Endothelial cell of umbilical vein (primary cell): Measurements from ENCODE around the gene PLEKHG1. TPM values are rescaled to one million over a fixed set of nuclear protein-coding genes. Genes with fewer than 3 reads are reported as not detected.

Experiments
- BruUV-seq: library from RNA; stranded (reverse); fragments of 400-500 nt; replicated peaks from 2 replicates; lab custom pipeline; 2021; lab: Mats Ljungman, UMichigan
- CTCF ChIA-PET: fragments of 300-600, 350-600 bp; sonication (Branson Sonifier 250); formaldehyde crosslinking; loops from one replicate; lab custom pipeline; 2021; ENCODE audit warnings: antibody characterized with exemption, inconsistent platforms; lab: Charles Lee
- POLR2A ChIA-PET: fragments of 300-600, 350-600 bp; sonication (Branson Sonifier 250); formaldehyde crosslinking; loops from one replicate; lab custom pipeline; 2021; ENCODE audit warnings: antibody characterized with exemption, inconsistent platforms; lab: Charles Lee
- DNase-seq: peaks from one replicate; pipeline ENCODE4 v3.0.0-alpha.2; 2011; ENCODE audit warnings: low read depth, low spot score
- FAIRE-seq: peaks from 2 replicates; lab custom pipeline; 2011; peaks lifted over from hg19 to GRCh38; lab: Jason Lieb, UNC
- H2AFZ ChIP-seq: 2 replicates; pipeline ENCODE4 v1.6.0; 2012; ENCODE audit warnings: low read depth, low read length, control low read depth, inconsistent platforms
- H3K27ac ChIP-seq: 2 replicates; pipeline ENCODE4 v1.5.1; 2011; ENCODE audit warnings: low read depth, mild to moderate bottlenecking, control low read depth, low read length, moderate library complexity; ENCODE audit not compliant: insufficient read depth
- H3K27me3 ChIP-seq, 2 experiments: 2 replicates each; pipeline versions ENCODE4 v1.6.0 to v1.6.1; 2011; ENCODE audit warnings: low read length in 2 of 2, mixed read lengths in 1 of 2; ENCODE audit not compliant: control insufficient read depth in 2 of 2, insufficient read depth in 2 of 2
- H3K36me3 ChIP-seq, 2 experiments: 2 replicates in 1 of 2; 3 replicates in 1 of 2; pipeline ENCODE4 v1.5.1; 2011; ENCODE audit warnings: low read length in 2 of 2, mild to moderate bottlenecking in 1 of 2, moderate library complexity in 1 of 2; ENCODE audit not compliant: control insufficient read depth in 2 of 2, insufficient read depth in 2 of 2; ENCODE audit errors: extremely low read depth in 1 of 2
- H3K4me1 ChIP-seq: 3 replicates; pipeline ENCODE4 v1.5.1; 2011; ENCODE audit warnings: mild to moderate bottlenecking, low read length; ENCODE audit not compliant: control insufficient read depth, insufficient read depth; ENCODE audit errors: extremely low read depth
- H3K4me2 ChIP-seq: 2 replicates; pipeline ENCODE4 v1.6.1; 2011; ENCODE audit warnings: low read length, control low read depth, mixed read lengths; ENCODE audit not compliant: insufficient read depth
- H3K4me3 ChIP-seq, 3 experiments: fragments of 200-600 bp in 1 of 3; sonication (generic), shearing (Covaris generic) in 1 of 3; replicated peaks in 1 of 3; 2 replicates each; pipeline ENCODE4 v1.5.1; 2011 to 2016; ENCODE audit warnings: control low read depth in 3 of 3, low read length in 3 of 3, mild to moderate bottlenecking in 2 of 3, inconsistent platforms in 1 of 3, low read depth in 1 of 3, moderate library complexity in 1 of 3; ENCODE audit not compliant: insufficient read depth in 1 of 3
- H3K79me2 ChIP-seq: 2 replicates; pipeline ENCODE4 v1.6.0; 2012; ENCODE audit warnings: low read length, inconsistent platforms; ENCODE audit not compliant: control insufficient read depth, insufficient read depth
- H3K9ac ChIP-seq: replicated peaks from 2 replicates; pipeline ENCODE3; 2011; ENCODE audit warnings: low read length, control low read depth; ENCODE audit not compliant: insufficient read depth; ENCODE audit errors: extremely low read depth
- H3K9me1 ChIP-seq: replicated peaks from 3 replicates; pipeline ENCODE4 v1.6.0; 2011; ENCODE audit warnings: mild to moderate bottlenecking, low read length; ENCODE audit not compliant: control insufficient read depth, insufficient read depth; ENCODE audit errors: extremely low read depth
- H3K9me3 ChIP-seq: replicated peaks from 2 replicates; pipeline ENCODE4 v1.5.1; 2012; ENCODE audit warnings: low read length, inconsistent platforms; ENCODE audit not compliant: control insufficient read depth, insufficient read depth
- H4K20me1 ChIP-seq: replicated peaks from 2 replicates; pipeline ENCODE3; 2011; ENCODE audit warnings: mild to moderate bottlenecking, low read length; ENCODE audit not compliant: control insufficient read depth, insufficient read depth; ENCODE audit errors: extremely low read depth
- EZH2 ChIP-seq: IDR thresholded peaks from 2 replicates; pipeline ENCODE4 v1.6.1; 2012; ENCODE audit warnings: borderline replicate concordance, low read depth, mild to moderate bottlenecking, moderate library complexity, low read length, inconsistent platforms; ENCODE audit not compliant: severe bottlenecking
- FOS ChIP-seq: IDR thresholded peaks from 2 replicates; pipeline ENCODE4 v1.6.1; 2011; ENCODE audit warnings: mild to moderate bottlenecking, low read length, moderate library complexity, borderline replicate concordance; ENCODE audit not compliant: insufficient read depth
- GATA2 ChIP-seq: IDR thresholded peaks from 2 replicates; pipeline ENCODE4 v1.7.0; 2011; ENCODE audit warnings: low read depth, mild to moderate bottlenecking, moderate library complexity, mixed read lengths, low read length; ENCODE audit not compliant: insufficient read length, insufficient read depth
- JUN ChIP-seq: IDR thresholded peaks from 2 replicates; pipeline ENCODE4 v1.6.1; 2011; ENCODE audit warnings: borderline replicate concordance, low read depth; ENCODE audit not compliant: insufficient read length, insufficient read depth
- MYC ChIP-seq: IDR thresholded peaks from one replicate; pipeline ENCODE4 v1.6.1; 2011; ENCODE audit warnings: mild to moderate bottlenecking, low read depth, low read length
- POLR2AphosphoS5 ChIP-seq: IDR thresholded peaks from 2 replicates; pipeline ENCODE4 v1.6.1; 2012; ENCODE audit warnings: low read depth, mild to moderate bottlenecking, control low read depth, low read length, moderate library complexity; ENCODE audit not compliant: insufficient read depth
- dilution Hi-C: fragments of 300-500 bp; cut with MboI; formaldehyde crosslinking; loops from one replicate; pipeline ENCODE4 v1.15.0; 2019; ENCODE audit warnings: low sequenced_read_pairs; ENCODE audit not compliant: extremely low pct_ligation_motif_present
- intact Hi-C: fragments of 100-400 bp; cut with micrococcal nuclease; formaldehyde crosslinking; loops from one replicate; pipeline ENCODE4 v1.10.0; 2022
- polyA plus RNA-seq, 4 experiments: library from polyadenylated mRNA; depleted of rRNA in 3 of 4; stranded (reverse) in 3 of 4; unstranded in 1 of 4; fragments of >200 nt; gene quantifications; 2 replicates each; pipeline versions ENCODE4 v1.2.1 to v1.2.3, GENCODE V29; 2011 to 2012; ENCODE audit warnings: missing spikeins in 1 of 4
- total RNA-seq: library from RNA; stranded (reverse); gene quantifications from 2 replicates; pipeline ENCODE4 v1.2.3, GENCODE V29; 2021
- TF ChIP-seq, protein P1 (sequence below): IDR thresholded peaks from 2 replicates; pipeline ENCODE4 v1.6.1; 2011; ENCODE audit not compliant: insufficient read depth, insufficient read length
- TF ChIP-seq, protein P2 (sequence below), 2 donors: IDR thresholded peaks; 1 replicate in 1 of 2; 2 replicates in 1 of 2; pipeline ENCODE4 v1.5.1; 2011; ENCODE audit warnings: low read length in 2 of 2, mild to moderate bottlenecking in 2 of 2, moderate library complexity in 2 of 2, control low read depth in 1 of 2, inconsistent platforms in 1 of 2, low read depth in 1 of 2; ENCODE audit not compliant: insufficient read depth in 1 of 2; ENCODE audit errors: extremely low read depth in 1 of 2

The PLEKHG1 gene
- total and polyA plus RNA-seq, 2 donors (not counting 3 experiments of a cell fraction or from before 2014, with no cell fraction given): 8.8 to 62.5 TPM

DNA sequence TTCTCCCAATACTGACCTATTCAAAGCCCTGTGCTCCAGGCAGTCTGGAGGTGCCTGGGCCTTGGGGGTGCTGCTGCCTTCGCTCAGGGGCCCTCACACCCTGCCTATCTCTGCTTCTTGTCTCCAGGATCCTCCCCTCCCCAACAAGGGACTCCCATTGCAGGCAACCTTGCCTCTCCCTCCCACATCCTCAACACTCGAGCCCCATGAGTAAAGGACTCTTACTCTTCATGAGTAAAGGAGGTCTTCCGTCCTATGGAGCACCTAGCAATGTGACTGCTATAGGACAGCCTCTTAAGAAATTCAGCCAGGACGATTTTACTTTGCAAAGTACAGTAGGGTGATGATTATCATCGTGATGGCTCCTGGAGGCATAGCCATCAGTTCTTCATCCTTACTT, 24.5 kb downstream of the PLEKHG1 start:
- no peak overlapping the region for H3K27ac ChIP-seq
- no peak overlapping the region for H2AFZ ChIP-seq
- FAIRE-seq: no peak
- no peak for DNase-seq
- no peak overlapping the region for H3K4me3 ChIP-seq
- TF ChIP-seq MYC (no peak), JUN (no peak), FOS (no peak), POLR2AphosphoS5 (no peak), GATA2 (no peak), EZH2 (no peak)
- TF ChIP-seq, protein P1, sequence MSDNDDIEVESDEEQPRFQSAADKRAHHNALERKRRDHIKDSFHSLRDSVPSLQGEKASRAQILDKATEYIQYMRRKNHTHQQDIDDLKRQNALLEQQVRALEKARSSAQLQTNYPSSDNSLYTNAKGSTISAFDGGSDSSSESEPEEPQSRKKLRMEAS: no peak
- TF ChIP-seq, protein P2, sequence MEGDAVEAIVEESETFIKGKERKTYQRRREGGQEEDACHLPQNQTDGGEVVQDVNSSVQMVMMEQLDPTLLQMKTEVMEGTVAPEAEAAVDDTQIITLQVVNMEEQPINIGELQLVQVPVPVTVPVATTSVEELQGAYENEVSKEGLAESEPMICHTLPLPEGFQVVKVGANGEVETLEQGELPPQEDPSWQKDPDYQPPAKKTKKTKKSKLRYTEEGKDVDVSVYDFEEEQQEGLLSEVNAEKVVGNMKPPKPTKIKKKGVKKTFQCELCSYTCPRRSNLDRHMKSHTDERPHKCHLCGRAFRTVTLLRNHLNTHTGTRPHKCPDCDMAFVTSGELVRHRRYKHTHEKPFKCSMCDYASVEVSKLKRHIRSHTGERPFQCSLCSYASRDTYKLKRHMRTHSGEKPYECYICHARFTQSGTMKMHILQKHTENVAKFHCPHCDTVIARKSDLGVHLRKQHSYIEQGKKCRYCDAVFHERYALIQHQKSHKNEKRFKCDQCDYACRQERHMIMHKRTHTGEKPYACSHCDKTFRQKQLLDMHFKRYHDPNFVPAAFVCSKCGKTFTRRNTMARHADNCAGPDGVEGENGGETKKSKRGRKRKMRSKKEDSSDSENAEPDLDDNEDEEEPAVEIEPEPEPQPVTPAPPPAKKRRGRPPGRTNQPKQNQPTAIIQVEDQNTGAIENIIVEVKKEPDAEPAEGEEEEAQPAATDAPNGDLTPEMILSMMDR (IDR thresholded peaks at IDR 0.05; ENCODE audit: extremely low read depth in 1 of 2, insufficient read depth in 1 of 2, low read depth in 1 of 2, low read length in 2 of 2): no peak
- no peak overlapping the region for H3K4me2 ChIP-seq
- H3K27me3 ChIP-seq: no peaks in the 10 kb centered on the region
- peaks cover 29% of the 10 kb centered on the region for H3K4me1 ChIP-seq
- H3K36me3 ChIP-seq: no peaks in the 10 kb centered on the region
- BruUV-seq: no TSS peak
- H3K9ac ChIP-seq: no peak overlapping the region
- H3K9me3 ChIP-seq: no peaks in the 10 kb centered on the region
- H3K9me1 ChIP-seq: no peaks in the 10 kb centered on the region
- ChIA-PET CTCF (no interaction called here), POLR2A (no interaction called here)
- H4K20me1 ChIP-seq: no peaks in the 10 kb centered on the region
- H3K79me2 ChIP-seq: no peaks in the 10 kb centered on the region
- dilution Hi-C loops: no loop called here
- intact Hi-C loops: no loop called here
